LNCAP (cell line): Measurements from ENCODE around the gene PPM1H.

Experiments used
- CTCF ChIP-seq: fragments of 450-650 bp; IDR thresholded peaks from 2 replicates; pipeline ENCODE4 v1.5.1; 2017; ENCODE audit warnings: mild to moderate bottlenecking

Gene PPM1H

GRCh38 chr12:62885242-62885641 is 49.7 kb downstream of the PPM1H start:
- no peak for TF ChIP-seq CTCF

- TF ChIP-seq CTCF, result no peak
Observed at GRCh38 chr12:62882696-62883095, 52.3 kb downstream of the PPM1H start.

GRCh38 chr12:62882140-62882539 is 52.8 kb downstream of the PPM1H start:
- TF ChIP-seq CTCF, result no peak

- no peak for TF ChIP-seq CTCF
Observed at GRCh38 chr12:62879691-62880090, 55.3 kb downstream of the PPM1H start.

GRCh38 chr12:62878211-62878610 is 56.7 kb downstream of the PPM1H start:
- TF ChIP-seq CTCF, result no peak

- TF ChIP-seq CTCF, result no peak
Observed at GRCh38 chr12:62876938-62877548, 57.9 kb downstream of the PPM1H start.

GRCh38 chr12:62873826-62874448 is 61.0 kb downstream of the PPM1H start:
- no peak for TF ChIP-seq CTCF
